Thoracic aorta (tissue), 2 donors: ENCODE data around the gene NDP. TPM values are rescaled to one million over a fixed set of nuclear protein-coding genes. Genes with fewer than 3 reads are reported as not detected.

ENCODE experiments used
- ATAC-seq: fragments of 150-250 bp; one replicate; pipeline ENCODE4 v1.8.0; 2017; ENCODE audit warnings: low read depth; ENCODE audit not compliant: insufficient number of reproducible peaks, low FRiP score
- DNase-seq: peaks from one replicate; pipeline ENCODE4 v3.0.0-alpha.2; 2020; ENCODE audit warnings: low spot score
- H3K27ac ChIP-seq, 2 donors: fragments of 200-600 bp; sonication (generic); 1 replicate in 1 of 2; 2 replicates in 1 of 2; pipeline ENCODE4 v1.5.1; 2016; ENCODE audit warnings: mild to moderate bottlenecking in 2 of 2, moderate library complexity in 2 of 2
- H3K27me3 ChIP-seq: fragments of 200-600 bp; sonication (generic); replicated peaks from 2 replicates; pipeline ENCODE4 v1.6.0; 2016; ENCODE audit warnings: mild to moderate bottlenecking; ENCODE audit not compliant: insufficient read depth
- H3K36me3 ChIP-seq: fragments of 200-600 bp; sonication (generic); one replicate; pipeline ENCODE4 v1.5.1; 2016
- H3K4me1 ChIP-seq, 2 donors: fragments of 200-600 bp; sonication (generic); 1 replicate in 1 of 2; 2 replicates in 1 of 2; pipeline versions ENCODE4 v1.5.1 to v1.6.0; 2016; ENCODE audit warnings: low read depth in 2 of 2, mild to moderate bottlenecking in 1 of 2; ENCODE audit not compliant: control insufficient read depth in 1 of 2
- H3K4me3 ChIP-seq: fragments of 200-600 bp; sonication (generic); 2 replicates; pipeline ENCODE4 v1.5.1; 2016; ENCODE audit warnings: mild to moderate bottlenecking
- H3K9me3 ChIP-seq: fragments of 200-600 bp; sonication (generic); 2 replicates; pipeline ENCODE4 v1.5.1; 2016
- total RNA-seq, 2 donors: library from RNA; depleted of rRNA; stranded (reverse); fragments of >200 nt; gene quantifications; one replicate each; pipeline versions ENCODE4 v1.1.0 to v1.2.3, GENCODE V29; 2016
- TF ChIP-seq, protein P1 (sequence below): fragments of 200-600 bp; sonication (generic); IDR thresholded peaks from one replicate; pipeline ENCODE4 v1.5.1; 2019; ENCODE audit warnings: antibody characterized with exemption

Gene NDP
- total RNA-seq, 2 donors from 2014 or later = 0.27 to 0.71 TPM

DNA sequence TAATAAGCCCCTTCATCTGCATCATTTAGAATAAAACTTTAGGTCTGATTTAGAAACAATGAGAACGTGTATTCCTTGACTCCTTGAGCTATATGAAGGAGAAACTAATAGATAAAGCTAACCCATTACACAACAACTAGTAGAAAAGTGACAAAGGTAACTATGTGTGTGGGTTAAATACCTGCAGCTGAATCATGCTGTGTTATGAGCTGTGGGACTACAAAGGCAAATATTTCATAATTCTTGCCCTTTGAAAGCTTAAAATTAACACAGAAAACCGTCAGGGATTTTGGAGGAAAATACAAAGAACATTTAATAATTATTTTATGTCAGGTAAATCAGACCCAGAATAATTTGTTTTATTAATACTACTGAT is 898 bp upstream of the NDP start:
- ATAC-seq (no peak), DNase-seq (no peak)
- TF ChIP-seq, protein P1, sequence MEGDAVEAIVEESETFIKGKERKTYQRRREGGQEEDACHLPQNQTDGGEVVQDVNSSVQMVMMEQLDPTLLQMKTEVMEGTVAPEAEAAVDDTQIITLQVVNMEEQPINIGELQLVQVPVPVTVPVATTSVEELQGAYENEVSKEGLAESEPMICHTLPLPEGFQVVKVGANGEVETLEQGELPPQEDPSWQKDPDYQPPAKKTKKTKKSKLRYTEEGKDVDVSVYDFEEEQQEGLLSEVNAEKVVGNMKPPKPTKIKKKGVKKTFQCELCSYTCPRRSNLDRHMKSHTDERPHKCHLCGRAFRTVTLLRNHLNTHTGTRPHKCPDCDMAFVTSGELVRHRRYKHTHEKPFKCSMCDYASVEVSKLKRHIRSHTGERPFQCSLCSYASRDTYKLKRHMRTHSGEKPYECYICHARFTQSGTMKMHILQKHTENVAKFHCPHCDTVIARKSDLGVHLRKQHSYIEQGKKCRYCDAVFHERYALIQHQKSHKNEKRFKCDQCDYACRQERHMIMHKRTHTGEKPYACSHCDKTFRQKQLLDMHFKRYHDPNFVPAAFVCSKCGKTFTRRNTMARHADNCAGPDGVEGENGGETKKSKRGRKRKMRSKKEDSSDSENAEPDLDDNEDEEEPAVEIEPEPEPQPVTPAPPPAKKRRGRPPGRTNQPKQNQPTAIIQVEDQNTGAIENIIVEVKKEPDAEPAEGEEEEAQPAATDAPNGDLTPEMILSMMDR = no peak
- H3K36me3 ChIP-seq = no peaks in the 10 kb centered on the region
- H3K27ac ChIP-seq = no peak overlapping the region
- no peaks in the 10 kb centered on the region for H3K4me1 ChIP-seq
- H3K27me3 ChIP-seq = no peaks in the 10 kb centered on the region
- no peak overlapping the region for H3K4me3 ChIP-seq
- no peaks in the 10 kb centered on the region for H3K9me3 ChIP-seq

- no peaks in the 10 kb centered on the region for H3K4me1 ChIP-seq
- no peaks in the 10 kb centered on the region for H3K9me3 ChIP-seq
- ATAC-seq (no peak), DNase-seq (no peak)
- TF ChIP-seq, protein P1 = no peak
- H3K36me3 ChIP-seq = no peaks in the 10 kb centered on the region
- peak overlapping the region; percentile 64 for H3K4me3 ChIP-seq
- no peaks in the 10 kb centered on the region for H3K27me3 ChIP-seq
- no peak overlapping the region for H3K27ac ChIP-seq
These were observed 926 bp downstream of the NDP start for GRCh38 chrX:43971966-43972961.

DNA sequence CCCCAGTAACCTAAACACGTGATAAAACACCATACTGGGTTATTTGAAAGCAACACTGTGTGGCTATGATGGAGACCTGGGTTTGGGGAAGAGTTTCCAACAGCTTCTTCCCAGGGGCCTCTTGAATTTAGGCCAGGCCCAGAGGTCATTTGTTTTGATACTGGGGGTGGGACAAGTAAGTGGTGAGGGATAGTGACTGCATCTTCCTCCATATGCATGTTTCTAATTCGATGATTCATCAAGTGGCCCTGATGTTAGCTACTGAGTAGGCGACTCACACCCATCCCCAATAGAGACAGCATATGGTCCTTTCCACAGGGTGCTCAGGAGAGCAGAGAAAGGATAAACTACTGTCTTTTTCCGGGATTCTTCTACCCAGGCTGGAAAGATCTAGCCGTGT is 2.7 kb downstream of the NDP start:
- Histone ChIP-seq H3K9me3 (no peaks in the 10 kb centered on the region), H3K27ac (no peak overlapping the region), H3K4me1 (no peaks in the 10 kb centered on the region), H3K36me3 (no peaks in the 10 kb centered on the region), H3K27me3 (no peaks in the 10 kb centered on the region), H3K4me3 (no peak overlapping the region)
- TF ChIP-seq, protein P1 = no peak
- no peak for ATAC-seq
- no peak for DNase-seq

- Histone ChIP-seq H3K4me1 (no peaks in the 10 kb centered on the region), H3K36me3 (no peaks in the 10 kb centered on the region), H3K27me3 (no peaks in the 10 kb centered on the region), H3K9me3 (no peaks in the 10 kb centered on the region), H3K4me3 (no peak overlapping the region), H3K27ac (no peak overlapping the region)
- ATAC-seq (no peak), DNase-seq (no peak)
- TF ChIP-seq, protein P1 = no peak
These were observed 3.4 kb downstream of the NDP start for GRCh38 chrX:43969504-43970501.

DNA sequence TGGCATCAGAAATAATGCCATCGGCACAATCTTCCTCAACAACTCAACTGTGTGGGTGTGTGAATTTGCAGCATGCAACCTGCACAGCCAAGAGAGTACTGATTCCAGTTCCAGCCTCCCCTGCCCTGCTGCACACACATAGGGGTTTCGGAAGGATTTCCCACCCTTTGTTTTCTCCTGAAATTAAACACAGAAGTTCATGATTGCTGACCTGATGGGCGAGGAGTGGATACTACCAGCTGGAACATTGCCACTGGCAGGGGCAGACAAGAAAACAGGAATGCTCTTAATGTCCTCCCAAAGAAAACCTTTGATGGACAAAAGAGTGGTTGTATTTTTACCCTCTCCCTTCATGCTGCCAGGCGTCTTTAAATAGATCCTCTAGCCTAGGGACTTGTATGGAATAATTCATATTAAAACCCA is 4.8 kb downstream of the NDP start:
- Histone ChIP-seq H3K27me3 (no peaks in the 10 kb centered on the region), H3K9me3 (no peaks in the 10 kb centered on the region), H3K27ac (no peak overlapping the region), H3K36me3 (no peaks in the 10 kb centered on the region), H3K4me1 (no peaks in the 10 kb centered on the region), H3K4me3 (no peak overlapping the region)
- TF ChIP-seq, protein P1 = no peak
- ATAC-seq (no peak), DNase-seq (no peak)
